NOMO-1 (cell line): ENCODE results near the gene TPD52L2.
"Not testable (repeated sequence)": the region's sequence is repeated elsewhere in the genome, so short reads cannot be mapped to it uniquely, and the experiment has no call there.

Experiments used
- DNase-seq, 2 experiments: peaks; one replicate each; lab custom pipeline; 2025; ENCODE audit not compliant: unreplicated experiment in 2 of 2; lab: John Stamatoyannopoulos, UW

The TPD52L2 gene

GRCh38 chr20:63835021-63835858 lies 29.8 kb upstream of the TPD52L2 start:
- DNase-seq = no peak

- no peak for DNase-seq
Measured at GRCh38 chr20:63836458-63837344, 28.4 kb upstream of the TPD52L2 start.

- no peak for DNase-seq
Measured at GRCh38 chr20:63837479-63837878, 27.6 kb upstream of the TPD52L2 start.

- no peak for DNase-seq
Measured at GRCh38 chr20:63839620-63840019, 25.4 kb upstream of the TPD52L2 start.

- no peak for DNase-seq
Measured at GRCh38 chr20:63840405-63840828, 24.7 kb upstream of the TPD52L2 start.

- DNase-seq = no peak
Measured at GRCh38 chr20:63842258-63842657, 22.8 kb upstream of the TPD52L2 start.

GRCh38 chr20:63843222-63843621 lies 21.8 kb upstream of the TPD52L2 start:
- DNase-seq = no peak

- no peak for DNase-seq
Measured at GRCh38 chr20:63843778-63844177, 21.3 kb upstream of the TPD52L2 start.

GRCh38 chr20:63844511-63844991 lies 20.5 kb upstream of the TPD52L2 start:
- DNase-seq = no peak

GRCh38 chr20:63846128-63846771 lies 18.8 kb upstream of the TPD52L2 start:
- DNase-seq = no peak

- no peak for DNase-seq
Measured at GRCh38 chr20:63846888-63847236, 18.2 kb upstream of the TPD52L2 start.

GRCh38 chr20:63847237-63848002 lies 17.6 kb upstream of the TPD52L2 start:
- DNase-seq = no peak

- no peak for DNase-seq
Measured at GRCh38 chr20:63848003-63848911, 16.8 kb upstream of the TPD52L2 start.

GRCh38 chr20:63850689-63851547 lies 14.2 kb upstream of the TPD52L2 start:
- no peak for DNase-seq

- not testable (repeated sequence) for DNase-seq
Measured at GRCh38 chr20:63851548-63851943, 13.5 kb upstream of the TPD52L2 start.

- not testable (repeated sequence) for DNase-seq
Measured at GRCh38 chr20:63853733-63854068, 11.4 kb upstream of the TPD52L2 start.

GRCh38 chr20:63854069-63854765 lies 10.9 kb upstream of the TPD52L2 start:
- DNase-seq = no peak

- DNase-seq = no peak
Measured at GRCh38 chr20:63854766-63855362, 10.2 kb upstream of the TPD52L2 start.
